Ovary (tissue), 3 donors: Measurements from ENCODE around the gene CTIF.

Source experiments
- CTCF ChIP-seq, 3 donors: fragments of 450-650 bp in 2 of 3; fragments of 200-600 bp in 1 of 3; IDR thresholded peaks; one replicate each; pipeline versions ENCODE4 v1.5.1 to v1.8.0; 2016 to 2022; ENCODE audit warnings: antibody characterized with exemption in 3 of 3, mild to moderate bottlenecking in 1 of 3
- EP300 ChIP-seq: sonication (generic); formaldehyde crosslinking; IDR thresholded peaks from one replicate; pipeline ENCODE4 v1.6.1; 2017; ENCODE audit warnings: antibody characterized with exemption
- donor health status: DM: no; HTN: no; CAD: no.

GRCh38 chr18:48554610-48555400, 16.0 kb downstream of the CTIF start:
- TF ChIP-seq CTCF (IDR thresholded peaks at IDR 0.05) (no peak), EP300 (no peak)
